Right lobe of liver (tissue), 5 donors: Measurements from ENCODE around the gene FAM20C. TPM values are rescaled to one million over a fixed set of nuclear protein-coding genes. Genes with fewer than 3 reads are reported as not detected.

Experiments
- total RNA-seq, 6 experiments: library from RNA; depleted of rRNA in 2 of 6; stranded (reverse); fragments of >200 nt in 2 of 6; fragmentation: NEBNext Ultra II Directional in 3 of 6; extraction: Animal tissue kit (Norgen Biotek cat#: 25700) in 3 of 6; gene quantifications; one replicate each; pipeline versions ENCODE4 v1.1.0 to v1.2.4, GENCODE V29; 2016 to 2023
- donor health status: DM: no; HTN: no; CAD: no.
- donor health status: DM: no; HTN: no; CAD: no.
- donor health status: DM: no; HTN: yes; CAD: no.
- donor health status: DM: no; HTN: yes; CAD: no.

The FAM20C gene
- total RNA-seq, 6 experiments from 2014 or later, result 32.1 to 73.8 (median 57.3) TPM

Other genes with a start within 250 kb of the FAM20C start
- not detected for gene FOXL3, start 97.6 kb downstream of the FAM20C start, total RNA-seq